Transverse colon (tissue), 4 donors: ENCODE measurements around the gene ARL5B.

ENCODE experiments used
- POLR2AphosphoS5 ChIP-seq, 3 donors: sonication (generic); formaldehyde crosslinking; IDR thresholded peaks; one replicate each; pipeline ENCODE4 v1.6.1; 2016; ENCODE audit warnings: antibody characterized with exemption in 3 of 3
- TF ChIP-seq, protein P1 (sequence below), 5 experiments: fragments of 200-600 bp in 3 of 5; fragments of 450-650 bp in 2 of 5; sonication (generic) in 3 of 5; IDR thresholded peaks; 1 replicate in 2 of 5; 2 replicates in 3 of 5; pipeline ENCODE4 v1.5.1; 2016 to 2017; ENCODE audit warnings: antibody characterized with exemption in 5 of 5, inconsistent platforms in 3 of 5, mild to moderate bottlenecking in 2 of 5, moderate library complexity in 1 of 5

GRCh38 chr10:18650404-18650997 lies 8.7 kb upstream of the ARL5B start:
- TF ChIP-seq, protein P1, sequence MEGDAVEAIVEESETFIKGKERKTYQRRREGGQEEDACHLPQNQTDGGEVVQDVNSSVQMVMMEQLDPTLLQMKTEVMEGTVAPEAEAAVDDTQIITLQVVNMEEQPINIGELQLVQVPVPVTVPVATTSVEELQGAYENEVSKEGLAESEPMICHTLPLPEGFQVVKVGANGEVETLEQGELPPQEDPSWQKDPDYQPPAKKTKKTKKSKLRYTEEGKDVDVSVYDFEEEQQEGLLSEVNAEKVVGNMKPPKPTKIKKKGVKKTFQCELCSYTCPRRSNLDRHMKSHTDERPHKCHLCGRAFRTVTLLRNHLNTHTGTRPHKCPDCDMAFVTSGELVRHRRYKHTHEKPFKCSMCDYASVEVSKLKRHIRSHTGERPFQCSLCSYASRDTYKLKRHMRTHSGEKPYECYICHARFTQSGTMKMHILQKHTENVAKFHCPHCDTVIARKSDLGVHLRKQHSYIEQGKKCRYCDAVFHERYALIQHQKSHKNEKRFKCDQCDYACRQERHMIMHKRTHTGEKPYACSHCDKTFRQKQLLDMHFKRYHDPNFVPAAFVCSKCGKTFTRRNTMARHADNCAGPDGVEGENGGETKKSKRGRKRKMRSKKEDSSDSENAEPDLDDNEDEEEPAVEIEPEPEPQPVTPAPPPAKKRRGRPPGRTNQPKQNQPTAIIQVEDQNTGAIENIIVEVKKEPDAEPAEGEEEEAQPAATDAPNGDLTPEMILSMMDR (IDR thresholded peaks at IDR 0.05) = no peak
- TF ChIP-seq POLR2AphosphoS5 (IDR thresholded peaks at IDR 0.05) = no peak
